Melanocyte of skin (primary cell): ENCODE data around the gene MCU. TPM values are rescaled to one million over a fixed set of nuclear protein-coding genes. Genes with fewer than 3 reads are reported as not detected.

ENCODE experiments used
- small RNA-seq, 2 donors: library from RNA; depleted of rRNA; stranded (forward); fragments of <200 nt; gene quantifications; one replicate each; pipeline ENCODE3, GENCODE V24; 2012
- total RNA-seq, 2 donors: library from RNA; depleted of rRNA; stranded (reverse); fragments of >200 nt; gene quantifications; 2 replicates each; pipeline ENCODE4 v1.2.3, GENCODE V29; 2012

Gene MCU, protein sequence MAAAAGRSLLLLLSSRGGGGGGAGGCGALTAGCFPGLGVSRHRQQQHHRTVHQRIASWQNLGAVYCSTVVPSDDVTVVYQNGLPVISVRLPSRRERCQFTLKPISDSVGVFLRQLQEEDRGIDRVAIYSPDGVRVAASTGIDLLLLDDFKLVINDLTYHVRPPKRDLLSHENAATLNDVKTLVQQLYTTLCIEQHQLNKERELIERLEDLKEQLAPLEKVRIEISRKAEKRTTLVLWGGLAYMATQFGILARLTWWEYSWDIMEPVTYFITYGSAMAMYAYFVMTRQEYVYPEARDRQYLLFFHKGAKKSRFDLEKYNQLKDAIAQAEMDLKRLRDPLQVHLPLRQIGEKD
- 10 to 100 TPM; 10.3 to 13.3 TPM for total RNA-seq

DNA sequence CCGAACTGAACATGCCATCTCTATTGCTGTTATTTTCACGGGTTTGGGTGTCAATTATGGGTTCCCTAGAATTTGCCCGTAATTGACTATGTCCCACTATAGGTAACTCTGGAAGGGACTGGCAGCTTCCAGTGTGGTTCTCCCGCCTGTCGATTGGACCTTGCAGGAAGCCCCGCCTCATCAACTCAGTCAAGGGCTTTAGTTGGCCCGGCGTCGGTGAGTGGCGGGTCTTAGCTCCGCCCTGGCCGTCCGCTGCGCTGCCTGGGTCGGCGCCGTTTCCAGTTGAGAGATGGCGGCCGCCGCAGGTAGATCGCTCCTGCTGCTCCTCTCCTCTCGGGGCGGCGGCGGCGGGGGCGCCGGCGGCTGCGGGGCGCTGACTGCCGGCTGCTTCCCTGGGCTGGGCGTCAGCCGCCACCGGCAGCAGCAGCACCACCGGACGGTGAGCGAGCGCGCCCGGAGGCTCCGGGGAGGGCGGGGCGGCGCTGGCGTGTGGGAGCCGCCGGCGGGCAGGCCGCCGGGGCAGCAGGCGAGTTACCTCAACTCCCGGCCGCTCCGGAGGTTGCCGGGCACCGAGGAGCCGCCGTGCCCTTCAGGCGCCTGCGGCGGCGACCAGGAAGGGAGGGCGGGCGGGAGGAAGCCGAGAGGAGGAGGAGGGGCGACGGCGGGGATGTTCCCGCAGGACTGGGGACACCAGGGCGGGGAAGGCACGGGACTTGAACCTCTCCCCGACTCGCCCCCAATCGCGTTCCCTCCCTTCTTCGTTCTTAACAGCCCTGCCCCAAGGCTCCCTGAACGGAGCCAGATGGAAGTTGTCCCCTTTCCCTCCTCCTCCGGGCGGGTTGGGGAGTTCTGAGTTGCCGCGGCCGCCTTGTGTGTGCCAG, at the start of gene MCU:
TSS of gene MCU (plus strand) at position 281 of the 881 bp plus-strand sequence. CDS start at position 290, 9 bp downstream.

DNA sequence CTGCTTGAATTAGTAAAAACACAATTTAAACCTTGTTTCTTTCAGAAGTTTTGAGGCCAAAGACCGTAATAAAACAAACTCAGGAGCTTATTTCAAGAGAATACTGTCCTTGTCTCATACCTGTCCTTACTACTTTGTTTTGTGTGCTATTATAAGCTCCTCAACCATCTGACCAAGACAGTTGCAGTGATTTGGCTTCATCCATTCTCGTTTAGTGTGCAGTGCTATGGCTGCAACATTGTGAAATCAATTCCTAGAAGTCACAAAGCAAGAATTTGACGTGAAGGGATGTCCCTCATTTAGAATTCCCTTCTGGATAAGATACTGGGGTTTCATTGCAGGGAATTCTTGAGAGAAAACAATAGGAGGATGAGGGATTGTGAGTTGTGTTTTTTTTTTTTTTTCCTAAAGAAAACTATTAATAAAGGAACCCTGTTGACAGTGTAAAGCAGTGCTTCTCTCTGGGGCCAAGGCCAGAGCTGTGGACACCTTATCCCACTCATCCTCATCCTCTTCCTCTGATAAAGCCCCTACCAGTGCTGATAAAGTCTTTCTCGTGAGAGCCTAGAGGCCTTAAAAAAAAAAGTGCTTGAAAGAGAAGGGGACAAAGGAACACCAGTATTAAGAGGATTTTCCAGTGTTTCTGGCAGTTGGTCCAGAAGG, 201.3 kb downstream of the MCU start, which contains the start of gene OIT3:
TSS of gene OIT3 (plus strand) at position 604 of the 663 bp plus-strand sequence. CDS start 60 bp downstream, outside the sequence.

Small RNA genes lying within 50 kb of the gene (small RNA-seq; reads per million reads assigned to genes)
- gene MIR4676 (0 to 0.06 reads per million in 2 donors), gene RF00019 (0 reads per million in 2 donors)

Other genes starting within 250 kb of the MCU start
- gene MICU1, start 66.1 kb upstream of the MCU start, total RNA-seq: 10 to 100 TPM; 39.3 to 46.1 TPM
- not detected for gene OIT3, start 201.6 kb downstream of the MCU start, total RNA-seq